NT2/D1 (cell line): Measurements from ENCODE around the gene LETMD1.

Experiments used
- SUZ12 ChIP-seq: IDR thresholded peaks from 2 replicates; pipeline ENCODE4 v1.6.1; 2011; ENCODE audit not compliant: insufficient read length, insufficient read depth; ENCODE audit errors: extremely low read depth
- YY1 ChIP-seq: IDR thresholded peaks from 2 replicates; pipeline ENCODE4 v1.6.1; 2011; ENCODE audit not compliant: insufficient read length, insufficient read depth
- ZNF274 ChIP-seq: IDR thresholded peaks from 2 replicates; pipeline ENCODE4 v1.6.1; 2011; ENCODE audit warnings: mild to moderate bottlenecking, low read depth, low read length

DNA sequence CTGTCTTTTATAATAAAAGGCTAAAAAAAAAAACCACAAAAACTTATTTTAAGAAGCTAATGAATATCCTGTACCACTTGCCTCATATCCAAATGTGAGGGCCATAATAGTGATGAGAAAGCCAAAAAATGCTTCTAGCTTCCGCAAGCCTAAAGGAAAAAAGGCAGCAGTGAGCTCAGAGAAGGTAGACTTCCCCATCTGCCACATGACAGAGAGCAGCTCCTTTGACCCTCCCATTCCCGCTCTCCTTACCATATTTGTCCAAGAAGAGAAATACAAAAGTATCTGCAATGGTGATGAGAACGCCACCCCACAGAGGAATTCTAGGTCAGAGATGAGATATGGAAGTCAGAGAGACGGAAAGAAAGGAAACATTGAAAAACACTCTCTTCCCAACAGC, 49.0 kb upstream of the LETMD1 start:
- TF ChIP-seq SUZ12 = no peak
- TF ChIP-seq YY1 = no peak
- no peak for TF ChIP-seq ZNF274
